Ishikawa (cell line): ENCODE data around the gene PTGS1.

ENCODE experiments used
- CEBPB ChIP-seq: IDR thresholded peaks from 2 replicates; pipeline ENCODE4 v1.6.1; 2012
- CREB1 ChIP-seq: IDR thresholded peaks from 2 replicates; pipeline ENCODE4 v1.6.1; 2012; ENCODE audit warnings: low read depth
- EGR1 ChIP-seq: IDR thresholded peaks from 2 replicates; pipeline ENCODE4 v1.6.1; 2012
- EP300 ChIP-seq: IDR thresholded peaks from 2 replicates; pipeline ENCODE4 v1.6.1; 2012; ENCODE audit warnings: borderline replicate concordance
- FOXM1 ChIP-seq: IDR thresholded peaks from 2 replicates; pipeline ENCODE4 v1.6.1; 2012; ENCODE audit warnings: low read depth, borderline replicate concordance
- NFIC ChIP-seq: IDR thresholded peaks from 2 replicates; pipeline ENCODE4 v1.6.1; 2012
- RAD21 ChIP-seq: IDR thresholded peaks from 2 replicates; pipeline ENCODE4 v1.6.1; 2012; ENCODE audit warnings: low read depth
- TAF1 ChIP-seq: IDR thresholded peaks from 2 replicates; pipeline ENCODE4 v1.6.1; 2012; ENCODE audit warnings: low read depth, mild to moderate bottlenecking
- TCF12 ChIP-seq: IDR thresholded peaks from 2 replicates; pipeline ENCODE4 v1.6.1; 2012; ENCODE audit warnings: low read depth
- TEAD4 ChIP-seq: IDR thresholded peaks from 2 replicates; pipeline ENCODE4 v1.6.1; 2012
- USF1 ChIP-seq: IDR thresholded peaks from 2 replicates; pipeline ENCODE4 v1.6.1; 2012
- YY1 ChIP-seq: IDR thresholded peaks from 2 replicates; pipeline ENCODE4 v1.6.1; 2012; ENCODE audit warnings: low read depth
- ZBTB7A ChIP-seq: IDR thresholded peaks from 2 replicates; pipeline ENCODE4 v1.6.1; 2012; ENCODE audit warnings: low read depth
- TF ChIP-seq, protein P1 (sequence below): IDR thresholded peaks from 2 replicates; pipeline ENCODE4 v1.6.1; 2012
- TF ChIP-seq, protein P2 (sequence below): IDR thresholded peaks from 2 replicates; pipeline ENCODE4 v1.6.1; 2012; ENCODE audit warnings: low read depth, mild to moderate bottlenecking

Gene PTGS1

GRCh38 chr9:122382901-122383850, 12.4 kb downstream of the PTGS1 start:
- TF ChIP-seq EP300, result no peak

DNA sequence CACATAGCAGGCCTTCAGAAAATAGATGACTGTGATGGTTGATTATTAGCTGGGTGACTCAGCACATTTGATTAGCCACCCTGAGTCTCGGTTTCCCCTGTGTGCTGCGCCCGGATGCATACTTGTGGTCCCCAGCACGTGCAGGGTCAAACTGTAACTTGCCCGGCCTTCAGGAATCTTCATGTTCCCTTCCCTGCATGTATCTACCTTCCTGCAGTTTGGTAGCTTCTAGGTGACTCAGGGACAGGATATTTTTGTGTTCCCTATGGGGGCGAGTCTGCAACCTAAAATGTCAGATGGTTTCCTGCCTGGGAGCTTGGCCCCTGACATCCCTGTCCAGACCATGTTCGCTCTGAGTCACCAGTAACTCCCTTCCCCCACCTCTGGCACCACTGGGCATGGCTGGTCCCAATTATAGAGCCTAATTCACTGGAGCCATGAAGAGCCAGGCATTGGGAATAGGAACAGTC, 13.2 kb downstream of the PTGS1 start:
- TF ChIP-seq, protein P1, sequence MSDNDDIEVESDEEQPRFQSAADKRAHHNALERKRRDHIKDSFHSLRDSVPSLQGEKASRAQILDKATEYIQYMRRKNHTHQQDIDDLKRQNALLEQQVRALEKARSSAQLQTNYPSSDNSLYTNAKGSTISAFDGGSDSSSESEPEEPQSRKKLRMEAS, result no peak
- no peak for TF ChIP-seq EGR1
- no peak for TF ChIP-seq ZBTB7A
- no peak for TF ChIP-seq NFIC
- no peak for TF ChIP-seq FOXM1
- TF ChIP-seq YY1, result no peak
- no peak for TF ChIP-seq CREB1
- no peak for TF ChIP-seq EP300
- no peak for TF ChIP-seq TEAD4
- TF ChIP-seq, protein P2, sequence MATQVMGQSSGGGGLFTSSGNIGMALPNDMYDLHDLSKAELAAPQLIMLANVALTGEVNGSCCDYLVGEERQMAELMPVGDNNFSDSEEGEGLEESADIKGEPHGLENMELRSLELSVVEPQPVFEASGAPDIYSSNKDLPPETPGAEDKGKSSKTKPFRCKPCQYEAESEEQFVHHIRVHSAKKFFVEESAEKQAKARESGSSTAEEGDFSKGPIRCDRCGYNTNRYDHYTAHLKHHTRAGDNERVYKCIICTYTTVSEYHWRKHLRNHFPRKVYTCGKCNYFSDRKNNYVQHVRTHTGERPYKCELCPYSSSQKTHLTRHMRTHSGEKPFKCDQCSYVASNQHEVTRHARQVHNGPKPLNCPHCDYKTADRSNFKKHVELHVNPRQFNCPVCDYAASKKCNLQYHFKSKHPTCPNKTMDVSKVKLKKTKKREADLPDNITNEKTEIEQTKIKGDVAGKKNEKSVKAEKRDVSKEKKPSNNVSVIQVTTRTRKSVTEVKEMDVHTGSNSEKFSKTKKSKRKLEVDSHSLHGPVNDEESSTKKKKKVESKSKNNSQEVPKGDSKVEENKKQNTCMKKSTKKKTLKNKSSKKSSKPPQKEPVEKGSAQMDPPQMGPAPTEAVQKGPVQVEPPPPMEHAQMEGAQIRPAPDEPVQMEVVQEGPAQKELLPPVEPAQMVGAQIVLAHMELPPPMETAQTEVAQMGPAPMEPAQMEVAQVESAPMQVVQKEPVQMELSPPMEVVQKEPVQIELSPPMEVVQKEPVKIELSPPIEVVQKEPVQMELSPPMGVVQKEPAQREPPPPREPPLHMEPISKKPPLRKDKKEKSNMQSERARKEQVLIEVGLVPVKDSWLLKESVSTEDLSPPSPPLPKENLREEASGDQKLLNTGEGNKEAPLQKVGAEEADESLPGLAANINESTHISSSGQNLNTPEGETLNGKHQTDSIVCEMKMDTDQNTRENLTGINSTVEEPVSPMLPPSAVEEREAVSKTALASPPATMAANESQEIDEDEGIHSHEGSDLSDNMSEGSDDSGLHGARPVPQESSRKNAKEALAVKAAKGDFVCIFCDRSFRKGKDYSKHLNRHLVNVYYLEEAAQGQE, result no peak
- TF ChIP-seq TCF12, result no peak
- no peak for TF ChIP-seq USF1
- no peak for TF ChIP-seq CEBPB
- TF ChIP-seq RAD21, result no peak
- no peak for TF ChIP-seq TAF1

- TF ChIP-seq TCF12 (no peak), CREB1 (no peak), TAF1 (no peak), YY1 (no peak)
These were observed 15.6 kb downstream of the PTGS1 start for GRCh38 chr9:122386311-122386872.

DNA sequence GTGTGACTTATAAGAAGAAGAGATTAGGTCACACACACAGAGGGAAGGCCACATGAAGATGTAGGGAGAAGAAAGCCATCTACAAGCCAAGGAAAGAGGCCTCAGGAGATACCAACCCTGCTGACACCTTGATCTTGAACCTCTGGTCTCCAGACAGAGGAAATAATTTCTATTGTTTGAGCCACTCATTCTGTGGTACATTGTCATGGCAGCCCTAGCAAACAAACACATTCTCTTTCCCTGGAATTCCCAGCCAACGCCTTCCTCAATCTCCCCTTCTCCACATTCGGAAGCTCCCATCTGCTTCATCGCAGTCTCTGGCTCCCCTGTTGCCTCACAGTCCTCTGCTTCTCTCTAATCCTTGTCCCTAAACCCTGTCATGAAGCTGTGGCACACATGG, 16.7 kb downstream of the PTGS1 start:
- TF ChIP-seq EGR1, result no peak
- no peak for TF ChIP-seq TCF12
- TF ChIP-seq USF1, result no peak
- TF ChIP-seq TAF1, result no peak
- TF ChIP-seq, protein P1, result no peak
- TF ChIP-seq RAD21, result no peak
- no peak for TF ChIP-seq FOXM1
- TF ChIP-seq, protein P2, result no peak
- TF ChIP-seq CREB1, result no peak
- no peak for TF ChIP-seq CEBPB
- TF ChIP-seq EP300, result no peak
- no peak for TF ChIP-seq TEAD4
- no peak for TF ChIP-seq YY1
- TF ChIP-seq NFIC, result no peak
- TF ChIP-seq ZBTB7A, result no peak

GRCh38 chr9:122389195-122389594, 18.4 kb downstream of the PTGS1 start:
- TF ChIP-seq CREB1, result no peak
- no peak for TF ChIP-seq TEAD4
- no peak for TF ChIP-seq USF1
- no peak for TF ChIP-seq FOXM1
